Measurements from ENCODE around the gene ARRB1. TPM values are rescaled to one million over a fixed set of nuclear protein-coding genes. Genes with fewer than 3 reads are reported as not detected.
A peak's percentile ranks its signal among the peaks of the same experiment; 100 is the strongest.
"Not testable (repeated sequence)": the region's sequence is repeated elsewhere in the genome, so short reads cannot be mapped to it uniquely, and the experiment has no call there.

ARRB1 gene
- total RNA-seq, 2 donors from 2014 or later: 70.3 to 73.4 TPM

DNA sequence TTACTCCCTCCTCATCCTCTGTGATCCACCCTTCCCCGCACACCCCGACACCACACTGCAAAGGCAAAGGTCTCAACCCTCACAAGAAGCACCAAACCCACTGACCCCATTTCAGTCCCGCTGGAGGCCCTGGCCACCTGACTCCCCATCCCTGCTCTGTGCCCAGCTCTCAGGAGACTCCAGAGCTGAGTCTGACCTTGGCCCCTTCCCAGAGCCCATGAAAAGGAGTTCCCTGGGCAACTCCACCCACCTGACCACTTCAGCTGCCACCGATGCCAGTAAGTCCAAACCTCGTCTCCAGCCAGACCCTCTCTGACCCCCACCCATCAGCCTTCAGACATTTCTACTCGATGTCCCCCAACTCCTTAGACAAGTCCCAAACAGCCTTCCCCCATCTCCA lies 45.5 kb downstream of the ARRB1 start:
- intact Hi-C loops (cut with DNase I): no loop called here
- no peaks in the 10 kb centered on the region for H3K36me3 ChIP-seq
- H3K27me3 ChIP-seq: no peaks in the 10 kb centered on the region
- no peak for TF ChIP-seq CTCF (IDR thresholded peaks at IDR 0.05)
- H3K9me3 ChIP-seq: no peaks in the 10 kb centered on the region
- DNase-seq: no peak
- peaks cover 5% of the 10 kb centered on the region for H3K4me1 ChIP-seq
- H3K4me3 ChIP-seq: no peak overlapping the region
- no peak overlapping the region for H3K9ac ChIP-seq (ENCODE audit: low read depth in 2 of 2, low read length in 2 of 2)
- H3K27ac ChIP-seq: no peak overlapping the region

GRCh38 chr11:75305452-75305851 lies 46.0 kb downstream of the ARRB1 start:
- Histone ChIP-seq H3K27me3 (no peaks in the 10 kb centered on the region), H3K36me3 (no peaks in the 10 kb centered on the region), H3K27ac (no peak overlapping the region), H3K9ac (ENCODE audit: low read depth in 2 of 2, low read length in 2 of 2) (no peak overlapping the region), H3K4me1 (peaks cover 4% of the 10 kb centered on the region), H3K4me3 (no peak overlapping the region), H3K9me3 (no peaks in the 10 kb centered on the region)
- DNase-seq: no peak
- intact Hi-C loops (cut with DNase I): no loop called here
- no peak for TF ChIP-seq CTCF (IDR thresholded peaks at IDR 0.05)

DNA sequence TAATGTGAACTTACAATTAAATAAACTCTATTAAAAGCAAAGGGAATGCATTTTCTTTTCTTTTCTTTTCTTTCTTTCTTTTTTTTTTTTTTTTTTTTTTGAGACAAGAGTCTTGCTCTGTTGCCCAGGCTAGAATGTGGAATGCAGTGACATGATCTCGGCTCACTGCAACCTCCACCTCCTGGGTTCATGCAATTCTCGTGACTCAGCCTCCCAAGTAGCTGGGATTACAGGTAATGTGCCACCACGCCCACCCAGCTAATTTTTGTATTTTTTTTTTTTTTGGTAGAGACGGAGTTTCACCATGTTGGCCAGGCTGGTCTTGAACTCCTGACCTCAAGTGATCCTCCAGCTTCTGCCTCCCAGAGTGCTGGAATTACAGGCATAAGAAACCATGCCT lies 46.5 kb downstream of the ARRB1 start:
- H3K9me3 ChIP-seq; intact Hi-C loops (cut with DNase I); H3K4me3 ChIP-seq; H3K27ac ChIP-seq; H3K4me1 ChIP-seq; H3K36me3 ChIP-seq; H3K9ac ChIP-seq (ENCODE audit: low read depth in 2 of 2, low read length in 2 of 2); H3K27me3 ChIP-seq; DNase-seq: not testable (repeated sequence)

DNA sequence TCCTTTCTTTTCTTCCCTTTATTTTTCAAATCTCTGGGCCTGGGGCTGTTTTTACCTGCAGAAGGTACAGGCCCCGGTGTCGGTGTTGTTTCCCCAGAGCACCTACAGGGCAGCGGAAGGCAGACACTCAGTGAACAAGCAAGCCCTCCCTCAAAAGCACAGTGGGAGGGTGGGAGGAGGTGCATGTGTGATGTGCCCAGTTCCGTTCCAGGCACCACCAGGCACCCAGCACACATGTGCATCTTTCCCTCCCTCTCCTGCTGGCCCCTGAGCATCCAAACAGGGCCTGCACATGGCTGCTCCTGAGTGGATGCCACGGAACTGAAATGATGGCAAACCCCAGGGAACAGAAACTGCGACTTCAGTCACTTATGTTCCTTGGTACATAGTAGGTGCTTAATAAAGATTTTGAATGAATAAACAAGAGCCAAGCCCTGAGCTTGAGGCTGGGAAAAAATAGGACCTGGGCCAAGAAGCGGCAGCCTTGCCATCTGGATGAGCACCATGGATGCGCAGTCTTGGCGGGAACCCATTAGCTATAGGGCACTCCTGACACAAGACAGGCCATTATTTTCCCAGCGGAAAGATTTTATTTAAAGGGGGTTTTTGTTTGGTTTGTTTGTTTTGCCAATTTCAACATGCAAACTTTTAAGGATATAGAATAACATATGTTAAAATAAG lies 47.8 kb downstream of the ARRB1 start:
- no peaks in the 10 kb centered on the region for H3K27me3 ChIP-seq
- H3K9ac ChIP-seq (ENCODE audit: low read depth in 2 of 2, low read length in 2 of 2): no peak overlapping the region
- no peak overlapping the region for H3K4me3 ChIP-seq
- no peaks in the 10 kb centered on the region for H3K36me3 ChIP-seq
- DNase-seq: no peak
- H3K4me1 ChIP-seq: peaks cover 4% of the 10 kb centered on the region
- H3K9me3 ChIP-seq: no peaks in the 10 kb centered on the region
- intact Hi-C loops (cut with DNase I): no loop called here
- no peak overlapping the region for H3K27ac ChIP-seq
- TF ChIP-seq CTCF (IDR thresholded peaks at IDR 0.05): no peak

GRCh38 chr11:75302371-75302770 lies 49.1 kb downstream of the ARRB1 start:
- DNase-seq: no peak
- peaks cover 4% of the 10 kb centered on the region for H3K4me1 ChIP-seq

More at GRCh38 chr11:75302371-75302770, 49.1 kb downstream of the ARRB1 start:
- H3K27me3 ChIP-seq: no peaks in the 10 kb centered on the region
- TF ChIP-seq CTCF (IDR thresholded peaks at IDR 0.05): no peak
- no peaks in the 10 kb centered on the region for H3K9me3 ChIP-seq
- intact Hi-C loops (cut with DNase I): no loop called here
- H3K27ac ChIP-seq: peak overlapping the region; percentile 83
- peak overlapping the region; percentile 14 to 56 for H3K9ac ChIP-seq (ENCODE audit: low read depth in 2 of 2, low read length in 2 of 2)
- no peak overlapping the region for H3K4me3 ChIP-seq
- H3K36me3 ChIP-seq: no peaks in the 10 kb centered on the region

Measured in colonic mucosa (tissue), 4 donors.